Suprapubic skin (tissue), 4 donors: ENCODE results near the gene IL7R.

ENCODE experiments used
- EP300 ChIP-seq: sonication (generic); formaldehyde crosslinking; IDR thresholded peaks from one replicate; pipeline ENCODE4 v1.6.1; 2017; ENCODE audit warnings: antibody characterized with exemption
- POLR2A ChIP-seq, 2 donors: fragments of 450-650 bp; IDR thresholded peaks; one replicate each; pipeline ENCODE4 v1.6.1; 2017; ENCODE audit warnings: antibody characterized with exemption in 2 of 2, mild to moderate bottlenecking in 2 of 2, moderate library complexity in 2 of 2
- POLR2AphosphoS5 ChIP-seq, 3 donors: sonication (generic); formaldehyde crosslinking; IDR thresholded peaks; one replicate each; pipeline ENCODE4 v1.6.1; 2017; ENCODE audit warnings: antibody characterized with exemption in 3 of 3
- TF ChIP-seq, protein P1 (sequence below), 2 donors: fragments of 200-600 bp in 1 of 2; fragments of 450-650 bp in 1 of 2; sonication (generic) in 1 of 2; IDR thresholded peaks; one replicate each; pipeline ENCODE4 v1.5.1; 2016 to 2019; ENCODE audit warnings: antibody characterized with exemption in 2 of 2, mild to moderate bottlenecking in 1 of 2, moderate library complexity in 1 of 2

DNA sequence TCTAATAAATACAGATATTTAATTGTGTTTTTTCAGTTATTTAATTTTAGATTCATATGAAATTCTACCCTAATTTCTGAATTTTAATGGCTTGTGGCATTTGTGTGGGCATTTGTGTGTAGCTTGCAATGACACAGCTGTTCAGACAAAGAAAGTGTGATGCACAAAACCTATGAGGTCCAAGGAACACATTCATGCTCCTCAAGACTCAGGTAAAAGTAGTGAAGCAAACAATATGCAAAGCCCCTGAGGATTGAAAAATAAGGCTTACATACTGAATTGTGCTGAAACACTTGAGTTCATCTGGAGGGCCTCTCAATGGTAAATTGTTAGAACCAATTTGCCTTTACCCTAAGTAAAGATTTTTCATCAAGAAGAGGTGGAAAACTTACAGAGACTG lies 28.1 kb downstream of the IL7R start:
- TF ChIP-seq POLR2A (IDR thresholded peaks at IDR 0.05) (no peak), POLR2AphosphoS5 (IDR thresholded peaks at IDR 0.05) (no peak), EP300 (no peak)
- TF ChIP-seq, protein P1, sequence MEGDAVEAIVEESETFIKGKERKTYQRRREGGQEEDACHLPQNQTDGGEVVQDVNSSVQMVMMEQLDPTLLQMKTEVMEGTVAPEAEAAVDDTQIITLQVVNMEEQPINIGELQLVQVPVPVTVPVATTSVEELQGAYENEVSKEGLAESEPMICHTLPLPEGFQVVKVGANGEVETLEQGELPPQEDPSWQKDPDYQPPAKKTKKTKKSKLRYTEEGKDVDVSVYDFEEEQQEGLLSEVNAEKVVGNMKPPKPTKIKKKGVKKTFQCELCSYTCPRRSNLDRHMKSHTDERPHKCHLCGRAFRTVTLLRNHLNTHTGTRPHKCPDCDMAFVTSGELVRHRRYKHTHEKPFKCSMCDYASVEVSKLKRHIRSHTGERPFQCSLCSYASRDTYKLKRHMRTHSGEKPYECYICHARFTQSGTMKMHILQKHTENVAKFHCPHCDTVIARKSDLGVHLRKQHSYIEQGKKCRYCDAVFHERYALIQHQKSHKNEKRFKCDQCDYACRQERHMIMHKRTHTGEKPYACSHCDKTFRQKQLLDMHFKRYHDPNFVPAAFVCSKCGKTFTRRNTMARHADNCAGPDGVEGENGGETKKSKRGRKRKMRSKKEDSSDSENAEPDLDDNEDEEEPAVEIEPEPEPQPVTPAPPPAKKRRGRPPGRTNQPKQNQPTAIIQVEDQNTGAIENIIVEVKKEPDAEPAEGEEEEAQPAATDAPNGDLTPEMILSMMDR (IDR thresholded peaks at IDR 0.05) = no peak
